GM20000 (cell line): ENCODE data around the gene LYPD6B.
"Not testable (repeated sequence)": the region's sequence is repeated elsewhere in the genome, so short reads cannot be mapped to it uniquely, and the experiment has no call there.

Experiments
- DNase-seq: peaks from one replicate; pipeline ENCODE4 v3.0.0; 2012; ENCODE audit warnings: low spot score
- TF ChIP-seq, protein P1 (sequence below): IDR thresholded peaks from 2 replicates; pipeline ENCODE4 v1.5.1; 2012; ENCODE audit warnings: mild to moderate bottlenecking, control low read depth; ENCODE audit errors: extremely low read depth, missing control alignments

Gene LYPD6B

DNA sequence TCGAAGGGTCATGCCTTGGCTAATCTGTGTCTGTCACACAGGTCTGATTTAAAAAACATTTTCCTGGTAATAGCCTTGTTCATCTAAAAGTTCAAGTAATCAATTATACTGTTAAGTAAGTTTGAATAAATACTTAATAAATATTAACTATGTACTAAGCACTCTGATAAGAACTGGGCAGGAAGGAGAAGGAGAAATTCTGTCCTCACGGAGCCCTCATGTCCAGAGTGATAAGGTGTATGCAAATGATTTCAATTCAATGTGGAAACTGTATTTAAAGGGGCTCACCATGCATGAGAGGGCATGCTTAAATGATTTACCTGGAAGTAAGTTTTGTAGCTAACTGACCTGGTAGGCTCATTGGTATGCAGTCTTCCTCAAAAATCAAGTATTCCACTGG is 197.9 kb downstream of the LYPD6B start:
- TF ChIP-seq, protein P1, sequence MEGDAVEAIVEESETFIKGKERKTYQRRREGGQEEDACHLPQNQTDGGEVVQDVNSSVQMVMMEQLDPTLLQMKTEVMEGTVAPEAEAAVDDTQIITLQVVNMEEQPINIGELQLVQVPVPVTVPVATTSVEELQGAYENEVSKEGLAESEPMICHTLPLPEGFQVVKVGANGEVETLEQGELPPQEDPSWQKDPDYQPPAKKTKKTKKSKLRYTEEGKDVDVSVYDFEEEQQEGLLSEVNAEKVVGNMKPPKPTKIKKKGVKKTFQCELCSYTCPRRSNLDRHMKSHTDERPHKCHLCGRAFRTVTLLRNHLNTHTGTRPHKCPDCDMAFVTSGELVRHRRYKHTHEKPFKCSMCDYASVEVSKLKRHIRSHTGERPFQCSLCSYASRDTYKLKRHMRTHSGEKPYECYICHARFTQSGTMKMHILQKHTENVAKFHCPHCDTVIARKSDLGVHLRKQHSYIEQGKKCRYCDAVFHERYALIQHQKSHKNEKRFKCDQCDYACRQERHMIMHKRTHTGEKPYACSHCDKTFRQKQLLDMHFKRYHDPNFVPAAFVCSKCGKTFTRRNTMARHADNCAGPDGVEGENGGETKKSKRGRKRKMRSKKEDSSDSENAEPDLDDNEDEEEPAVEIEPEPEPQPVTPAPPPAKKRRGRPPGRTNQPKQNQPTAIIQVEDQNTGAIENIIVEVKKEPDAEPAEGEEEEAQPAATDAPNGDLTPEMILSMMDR, result no peak
- DNase-seq, result no peak

DNA sequence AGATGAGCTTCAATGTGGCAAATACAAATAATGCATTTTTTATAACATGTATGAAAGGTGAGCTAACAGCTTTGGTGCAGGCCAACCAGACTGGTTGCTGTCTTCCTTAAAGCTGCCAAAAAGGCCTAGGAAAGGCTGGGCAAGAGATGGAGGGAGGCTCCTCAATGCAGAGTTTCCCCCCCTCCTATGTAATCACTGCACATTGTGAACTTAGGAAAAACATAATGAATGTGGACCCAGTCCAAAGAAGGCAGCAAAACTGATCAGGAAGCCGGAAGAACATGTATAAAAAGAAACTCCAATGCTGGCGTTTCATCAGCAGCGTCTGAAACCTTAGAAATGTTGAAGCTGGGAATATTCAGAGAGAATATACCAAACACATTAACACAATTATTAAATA is 207.7 kb downstream of the LYPD6B start:
- DNase-seq, result no peak
- TF ChIP-seq, protein P1, result no peak

DNA sequence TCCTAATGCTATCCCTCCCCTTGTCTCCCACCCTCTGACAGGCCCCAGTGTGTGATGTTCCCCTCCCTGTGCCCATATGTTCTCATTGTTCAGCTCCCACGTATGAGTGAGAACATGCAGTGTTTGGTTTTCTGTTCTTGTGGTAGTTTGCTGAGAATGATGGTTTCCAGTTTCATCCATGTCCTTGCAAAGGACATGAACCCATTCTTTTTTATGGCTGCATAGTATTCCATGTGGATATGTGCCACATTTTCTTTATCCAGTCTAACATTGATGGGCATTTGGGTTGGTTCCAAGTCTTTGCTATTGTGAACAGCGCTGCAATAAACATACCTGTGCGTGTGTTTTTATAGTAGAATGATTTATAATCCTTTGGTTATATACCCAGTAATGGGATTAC is 212.9 kb downstream of the LYPD6B start:
- DNase-seq, result not testable (repeated sequence)

DNA sequence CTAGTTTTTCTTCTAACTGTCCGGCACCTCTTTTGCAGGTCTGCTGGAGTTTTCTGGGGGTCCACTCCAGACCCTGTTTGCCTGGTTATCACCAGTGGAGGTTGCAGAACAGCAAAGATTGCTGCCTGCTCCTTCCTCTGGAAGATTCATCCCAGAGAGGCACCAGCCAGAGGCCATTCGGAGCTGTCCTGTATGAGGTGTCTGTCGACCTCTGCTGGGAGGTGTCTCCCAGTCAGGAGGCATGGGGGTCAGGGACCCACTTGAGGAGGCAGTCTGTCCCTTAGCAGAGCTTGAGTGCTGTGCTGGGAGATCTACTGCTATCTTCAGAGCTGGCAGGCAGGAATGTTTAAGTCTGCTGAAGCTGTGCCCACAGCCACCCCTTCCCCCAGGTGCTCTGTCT is 218.4 kb downstream of the LYPD6B start:
- not testable (repeated sequence) for DNase-seq

DNA sequence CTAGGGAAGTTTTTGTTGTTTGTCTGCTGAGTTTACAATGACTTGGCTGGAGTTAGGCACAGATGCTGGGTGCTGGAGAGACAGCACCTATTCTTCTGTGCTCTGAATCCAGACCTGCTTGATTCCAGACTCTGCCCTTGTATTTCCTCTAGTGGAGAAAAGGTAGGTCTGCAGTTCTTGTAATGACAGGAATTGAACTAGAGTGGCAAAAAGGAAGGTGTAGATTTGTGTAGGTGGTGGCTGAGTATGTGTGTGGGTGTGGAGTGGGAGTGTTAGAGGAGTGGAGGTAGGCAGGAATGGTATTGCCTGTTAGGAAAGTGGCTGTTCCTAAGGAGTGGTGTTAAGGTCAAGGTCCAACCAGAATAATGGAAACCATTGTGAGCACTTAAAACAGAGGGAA is 220.0 kb downstream of the LYPD6B start:
- TF ChIP-seq, protein P1, result no peak
- no peak for DNase-seq

DNA sequence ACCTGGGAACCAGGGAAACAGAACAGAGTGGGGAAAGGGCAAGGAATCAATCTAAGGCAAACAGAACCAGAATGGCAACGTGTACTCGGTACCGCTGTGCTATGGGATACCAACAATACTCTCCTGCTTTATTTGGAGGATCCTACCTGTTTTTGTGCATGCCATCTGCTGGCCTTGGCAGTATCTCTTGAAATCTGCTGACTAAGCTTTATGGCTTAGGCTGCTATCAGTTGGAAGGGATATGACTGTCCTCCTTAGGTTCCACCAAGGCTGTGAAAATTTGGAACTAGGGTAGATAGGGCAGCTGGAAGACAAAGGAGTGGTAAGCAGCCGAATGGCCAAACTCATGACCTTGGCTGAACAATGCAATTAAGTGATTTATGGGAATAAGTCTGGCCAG is 220.6 kb downstream of the LYPD6B start:
- TF ChIP-seq, protein P1, result no peak
- DNase-seq, result no peak

DNA sequence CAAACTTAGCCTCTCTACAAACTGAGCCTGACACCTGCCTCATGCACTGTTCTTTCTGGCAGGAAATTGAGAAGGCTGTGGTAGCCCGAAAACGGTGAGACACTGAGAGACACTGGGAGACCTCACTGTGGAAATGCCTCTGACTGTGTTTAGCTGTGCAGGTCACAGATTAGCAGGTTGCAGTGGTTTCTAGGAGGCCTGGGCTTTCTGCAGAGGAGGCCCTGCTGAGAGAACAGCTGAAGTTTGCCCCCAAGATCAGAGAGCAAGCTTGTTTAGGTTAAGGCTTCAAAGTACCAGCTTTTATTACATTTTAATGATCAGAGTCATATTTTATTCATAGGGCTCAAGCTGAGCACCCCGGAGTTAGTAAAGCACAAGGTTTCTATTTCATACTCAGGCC is 223.2 kb downstream of the LYPD6B start:
- no peak for DNase-seq
- TF ChIP-seq, protein P1, result no peak
